RWPE1 (cell line): ENCODE measurements around the gene ECE1.

Experiments
- CTCF ChIA-PET: fragments of 350-600 bp; sonication (Branson Sonifier 250); formaldehyde crosslinking; extraction: SDS; loops from one replicate; lab custom pipeline; 2021; lab: Yijun Ruan, JAX
- POLR2A ChIA-PET: fragments of 400-600 bp; formaldehyde crosslinking; extraction: SDS; loops from one replicate; lab custom pipeline; 2020; ENCODE audit warnings: antibody characterized with exemption; ENCODE audit not compliant: low non-redundant PET; lab: Yijun Ruan, JAX
- DNase-seq: peaks from one replicate; pipeline ENCODE4 v3.0.0; 2012; ENCODE audit warnings: low spot score
- H3K27ac ChIP-seq: fragments of 450-650 bp; 2 replicates; pipeline ENCODE4 v1.5.1; 2017
- CTCF ChIP-seq: fragments of 450-650 bp; conservative IDR thresholded peaks from 2 replicates; pipeline ENCODE4 v1.5.1; 2017; ENCODE audit warnings: low read depth, mild to moderate bottlenecking

Gene ECE1

GRCh38 chr1:21311016-21311415 lies 20.8 kb upstream of the ECE1 start:
- ChIA-PET CTCF (no interaction called here), POLR2A (no interaction called here)
- TF ChIP-seq CTCF, result no peak
- H3K27ac ChIP-seq, result peak overlapping the region; percentile 83
- DNase-seq, result no peak

GRCh38 chr1:21308847-21309652 lies 18.8 kb upstream of the ECE1 start:
- no peak for TF ChIP-seq CTCF
- peak; percentile 38 for DNase-seq
- peak overlapping the region; percentile 83 for H3K27ac ChIP-seq
- CTCF ChIA-PET, result no interaction called here
- POLR2A ChIA-PET, result no interaction called here

- peak overlapping the region; percentile 83 for H3K27ac ChIP-seq
- POLR2A ChIA-PET, result no interaction called here
- TF ChIP-seq CTCF, result no peak
- CTCF ChIA-PET, result no interaction called here
- DNase-seq, result no peak
Observed at GRCh38 chr1:21308330-21308729, 18.1 kb upstream of the ECE1 start.

- CTCF ChIA-PET, result no interaction called here
- no peak for TF ChIP-seq CTCF
- POLR2A ChIA-PET, result no interaction called here
- peak overlapping the region; percentile 83 for H3K27ac ChIP-seq
- no peak for DNase-seq
Observed at GRCh38 chr1:21307663-21308305, 17.5 kb upstream of the ECE1 start.

GRCh38 chr1:21307210-21307609 lies 16.9 kb upstream of the ECE1 start:
- ChIA-PET CTCF (no interaction called here), POLR2A (no interaction called here)
- H3K27ac ChIP-seq, result peak overlapping the region; percentile 83
- no peak for DNase-seq
- no peak for TF ChIP-seq CTCF

- no peak for TF ChIP-seq CTCF
- no peak for DNase-seq
- POLR2A ChIA-PET, result no interaction called here
- peak overlapping the region; percentile 45 for H3K27ac ChIP-seq
- CTCF ChIA-PET, result interaction anchor here (1.1 kb wide), 1 partner anchor 63 kb away, joined by 4 read pairs; no protein-coding TSS in a partner anchor
Observed at GRCh38 chr1:21305900-21306189, 15.6 kb upstream of the ECE1 start.
